ENCODE measurements around the gene ARFGAP1. TPM values are rescaled to one million over a fixed set of nuclear protein-coding genes. Genes with fewer than 3 reads are reported as not detected.

ARFGAP1 gene
- total and polyA plus RNA-seq, 2 donors (not counting 3 experiments of a cell fraction or from before 2014, with no cell fraction given): 93.7 to 126 TPM

DNA sequence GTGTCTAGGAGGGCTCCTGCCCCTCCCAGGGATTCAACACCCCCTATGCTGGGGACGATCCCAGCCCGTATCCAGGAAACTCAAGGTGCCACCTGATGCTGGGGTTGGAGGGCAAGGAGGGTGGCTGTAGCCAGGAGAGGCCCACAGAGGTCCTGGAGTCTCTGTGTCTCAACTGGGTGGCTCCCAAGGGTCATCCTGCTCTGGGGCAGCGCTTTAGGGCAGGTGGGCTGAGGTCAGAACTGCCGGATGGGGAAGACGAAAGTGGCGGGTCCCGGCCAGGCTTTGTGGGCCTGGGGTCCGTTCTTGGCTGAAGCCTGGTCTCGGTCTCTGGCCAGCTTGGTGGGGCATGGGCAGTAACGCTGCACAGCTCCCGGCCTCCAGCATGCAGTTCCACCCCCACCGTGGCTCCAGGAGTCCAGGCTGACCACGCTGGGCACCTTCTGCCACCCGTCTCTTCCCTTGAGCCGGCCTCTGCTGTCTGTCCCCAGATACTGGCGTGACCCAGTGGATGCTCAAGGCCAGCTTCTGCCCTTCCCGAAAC is 17.6 kb downstream of the ARFGAP1 start:
- Histone ChIP-seq H3K4me1 (ENCODE audit: control insufficient read depth, extremely low read depth, insufficient read depth, low read length) (no peaks in the 10 kb centered on the region), H3K27ac (ENCODE audit: insufficient read depth, low read depth, low read length) (no peak overlapping the region), H3K36me3 (ENCODE audit: control insufficient read depth in 2 of 2, extremely low read depth in 1 of 2, insufficient read depth in 2 of 2, low read length in 2 of 2) (peaks cover 4 to 16% of the 10 kb centered on the region in 2 experiments), H3K27me3 (ENCODE audit: control insufficient read depth in 2 of 2, insufficient read depth in 2 of 2, low read length in 2 of 2) (no peaks in the 10 kb centered on the region), H3K4me2 (ENCODE audit: insufficient read depth, low read length) (no peak overlapping the region), H3K79me2 (ENCODE audit: control insufficient read depth, insufficient read depth, low read length) (no peaks in the 10 kb centered on the region), H3K9me1 (replicated peaks; ENCODE audit: control insufficient read depth, extremely low read depth, insufficient read depth, low read length) (no peaks in the 10 kb centered on the region), H2AFZ (ENCODE audit: low read depth, low read length) (no peak overlapping the region), H4K20me1 (replicated peaks; ENCODE audit: control insufficient read depth, extremely low read depth, insufficient read depth, low read length) (no peaks in the 10 kb centered on the region), H3K9me3 (replicated peaks; ENCODE audit: control insufficient read depth, insufficient read depth, low read length) (no peaks in the 10 kb centered on the region), H3K4me3 (replicated peaks in 1 of 3; ENCODE audit: insufficient read depth in 1 of 3, low read depth in 1 of 3, low read length in 3 of 3) (no peak overlapping the region), H3K9ac (replicated peaks; ENCODE audit: extremely low read depth, insufficient read depth, low read length) (no peak overlapping the region)
- DNase-seq (ENCODE audit: low read depth, low spot score) (no peak), FAIRE-seq (no peak)
- CTCF ChIA-PET: interaction anchor here (0.8 to 3.8 kb wide), 5 partner anchors 18 to 318 kb away, joined by 3 to 50 read pairs (median 5); no protein-coding TSS in a partner anchor
- BruUV-seq (replicated peaks): no TSS peak
- POLR2A ChIA-PET: no interaction called here
- dilution Hi-C loops (cut with MboI; ENCODE audit: extremely low pct_ligation_motif_present, low sequenced_read_pairs) (no loop called here), intact Hi-C loops (cut with micrococcal nuclease) (loop anchor here (5.0 kb wide), 1 partner anchor 68 kb away; no protein-coding TSS in a partner anchor)
- TF ChIP-seq GATA2 (IDR thresholded peaks at IDR 0.05; ENCODE audit: insufficient read depth, insufficient read length, low read depth, low read length) (no peak), POLR2AphosphoS5 (IDR thresholded peaks at IDR 0.05; ENCODE audit: insufficient read depth, low read depth, low read length) (peak; percentile 39), POLR2A (IDR thresholded peaks at IDR 0.05; ENCODE audit: low read depth, low read length) (no peak)
- TF ChIP-seq, protein P1, sequence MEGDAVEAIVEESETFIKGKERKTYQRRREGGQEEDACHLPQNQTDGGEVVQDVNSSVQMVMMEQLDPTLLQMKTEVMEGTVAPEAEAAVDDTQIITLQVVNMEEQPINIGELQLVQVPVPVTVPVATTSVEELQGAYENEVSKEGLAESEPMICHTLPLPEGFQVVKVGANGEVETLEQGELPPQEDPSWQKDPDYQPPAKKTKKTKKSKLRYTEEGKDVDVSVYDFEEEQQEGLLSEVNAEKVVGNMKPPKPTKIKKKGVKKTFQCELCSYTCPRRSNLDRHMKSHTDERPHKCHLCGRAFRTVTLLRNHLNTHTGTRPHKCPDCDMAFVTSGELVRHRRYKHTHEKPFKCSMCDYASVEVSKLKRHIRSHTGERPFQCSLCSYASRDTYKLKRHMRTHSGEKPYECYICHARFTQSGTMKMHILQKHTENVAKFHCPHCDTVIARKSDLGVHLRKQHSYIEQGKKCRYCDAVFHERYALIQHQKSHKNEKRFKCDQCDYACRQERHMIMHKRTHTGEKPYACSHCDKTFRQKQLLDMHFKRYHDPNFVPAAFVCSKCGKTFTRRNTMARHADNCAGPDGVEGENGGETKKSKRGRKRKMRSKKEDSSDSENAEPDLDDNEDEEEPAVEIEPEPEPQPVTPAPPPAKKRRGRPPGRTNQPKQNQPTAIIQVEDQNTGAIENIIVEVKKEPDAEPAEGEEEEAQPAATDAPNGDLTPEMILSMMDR (IDR thresholded peaks at IDR 0.05; ENCODE audit: extremely low read depth in 1 of 2, insufficient read depth in 1 of 2, low read depth in 1 of 2, low read length in 2 of 2): no peak
- TF ChIP-seq, protein P2, sequence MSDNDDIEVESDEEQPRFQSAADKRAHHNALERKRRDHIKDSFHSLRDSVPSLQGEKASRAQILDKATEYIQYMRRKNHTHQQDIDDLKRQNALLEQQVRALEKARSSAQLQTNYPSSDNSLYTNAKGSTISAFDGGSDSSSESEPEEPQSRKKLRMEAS (IDR thresholded peaks at IDR 0.05; ENCODE audit: insufficient read depth, insufficient read length): no peak
